Measurements from ENCODE around the gene MYO9A.

The MYO9A gene

GRCh38 chr15:71810256-71811035, 307.5 kb downstream of the MYO9A start, which contains the start of gene NR2E3:
TSS of gene NR2E3 (plus strand) at chr15:71810554. CDS start at chr15:71810744, 190 bp downstream.
- ATAC-seq (ENCODE audit: low read depth) (no peak), DNase-seq (ENCODE audit: low spot score) (no peak)
- Histone ChIP-seq H3K36me3 (ENCODE audit: low read depth) (no peaks in the 10 kb centered on the region), H3K9me3 (ENCODE audit: severe bottlenecking) (no peaks in the 10 kb centered on the region), H3K27ac (ENCODE audit: poor library complexity, severe bottlenecking) (no peak within 1 kb of the TSS), H3K4me1 (ENCODE audit: insufficient read depth, poor library complexity, severe bottlenecking) (peaks cover 5% of the 10 kb centered on the region), H3K4me3 (ENCODE audit: severe bottlenecking) (no peak within 1 kb of the TSS), H3K27me3 (ENCODE audit: insufficient read depth, poor library complexity, severe bottlenecking) (no peaks in the 10 kb centered on the region)
- no peak for TF ChIP-seq CTCF (IDR thresholded peaks at IDR 0.05; ENCODE audit: poor library complexity, severe bottlenecking)

- H3K27me3 ChIP-seq (ENCODE audit: insufficient read depth, poor library complexity, severe bottlenecking), result no peaks in the 10 kb centered on the region
- H3K36me3 ChIP-seq (ENCODE audit: low read depth), result no peaks in the 10 kb centered on the region
- H3K27ac ChIP-seq (ENCODE audit: poor library complexity, severe bottlenecking), result no peak overlapping the region
- no peak for TF ChIP-seq CTCF (IDR thresholded peaks at IDR 0.05; ENCODE audit: poor library complexity, severe bottlenecking)
- H3K4me1 ChIP-seq (ENCODE audit: insufficient read depth, poor library complexity, severe bottlenecking), result peaks cover 5% of the 10 kb centered on the region
- H3K9me3 ChIP-seq (ENCODE audit: severe bottlenecking), result no peaks in the 10 kb centered on the region
- DNase-seq (ENCODE audit: low spot score) (no peak), ATAC-seq (ENCODE audit: low read depth) (no peak)
- H3K4me3 ChIP-seq (ENCODE audit: severe bottlenecking), result no peak overlapping the region
Measured at GRCh38 chr15:71809346-71809745, 308.6 kb downstream of the MYO9A start.

- ATAC-seq (ENCODE audit: low read depth), result no peak
- H3K27me3 ChIP-seq (ENCODE audit: insufficient read depth, poor library complexity, severe bottlenecking), result no peaks in the 10 kb centered on the region
- H3K4me3 ChIP-seq (ENCODE audit: severe bottlenecking), result no peak overlapping the region
- TF ChIP-seq CTCF (IDR thresholded peaks at IDR 0.05; ENCODE audit: poor library complexity, severe bottlenecking), result no peak
- no peak for DNase-seq (ENCODE audit: low spot score)
- H3K9me3 ChIP-seq (ENCODE audit: severe bottlenecking), result no peaks in the 10 kb centered on the region
- peaks cover 5% of the 10 kb centered on the region for H3K4me1 ChIP-seq (ENCODE audit: insufficient read depth, poor library complexity, severe bottlenecking)
- no peaks in the 10 kb centered on the region for H3K36me3 ChIP-seq (ENCODE audit: low read depth)
- no peak overlapping the region for H3K27ac ChIP-seq (ENCODE audit: poor library complexity, severe bottlenecking)
Measured at GRCh38 chr15:71808311-71809020, 309.5 kb downstream of the MYO9A start.

GRCh38 chr15:71807691-71808091, 310.3 kb downstream of the MYO9A start:
- H3K4me1 ChIP-seq (ENCODE audit: insufficient read depth, poor library complexity, severe bottlenecking), result peaks cover 5% of the 10 kb centered on the region
- no peak overlapping the region for H3K27ac ChIP-seq (ENCODE audit: poor library complexity, severe bottlenecking)
- no peak for TF ChIP-seq CTCF (IDR thresholded peaks at IDR 0.05; ENCODE audit: poor library complexity, severe bottlenecking)
- DNase-seq (ENCODE audit: low spot score) (no peak), ATAC-seq (ENCODE audit: low read depth) (no peak; the same call in 2 of the 3 replicates)
- no peaks in the 10 kb centered on the region for H3K27me3 ChIP-seq (ENCODE audit: insufficient read depth, poor library complexity, severe bottlenecking)
- no peak overlapping the region for H3K4me3 ChIP-seq (ENCODE audit: severe bottlenecking)
- H3K36me3 ChIP-seq (ENCODE audit: low read depth), result no peaks in the 10 kb centered on the region
- H3K9me3 ChIP-seq (ENCODE audit: severe bottlenecking), result no peaks in the 10 kb centered on the region
